Peyer's patch (tissue), 4 donors: ENCODE data around the gene MTRFR. TPM values are rescaled to one million over a fixed set of nuclear protein-coding genes. Genes with fewer than 3 reads are reported as not detected.

Experiments used
- DNase-seq, 3 donors: peaks; one replicate each; pipeline ENCODE4 v3.0.0-alpha.2; 2017 to 2019
- H3K27ac ChIP-seq, 4 donors: fragments of 200-600 bp; sonication (generic); one replicate each; pipeline ENCODE4 v1.5.1; 2016 to 2019
- H3K27me3 ChIP-seq, 2 donors: fragments of 200-600 bp; sonication (generic); one replicate each; pipeline ENCODE4 v1.5.1; 2019
- H3K36me3 ChIP-seq, 3 donors: fragments of 200-600 bp; sonication (generic); one replicate each; pipeline ENCODE4 v1.5.1; 2016 to 2019
- H3K4me1 ChIP-seq, 4 donors: fragments of 200-600 bp; sonication (generic); one replicate each; pipeline ENCODE4 v1.5.1; 2016 to 2019
- H3K4me3 ChIP-seq, 4 donors: fragments of 200-600 bp; sonication (generic); 1 replicate in 3 of 4; 2 replicates in 1 of 4; pipeline ENCODE4 v1.5.1; 2016 to 2019; ENCODE audit warnings: mild to moderate bottlenecking in 1 of 4
- H3K9me3 ChIP-seq, 4 donors: fragments of 200-600 bp; sonication (generic); one replicate each; pipeline ENCODE4 v1.5.1; 2016 to 2019; ENCODE audit warnings: mild to moderate bottlenecking in 1 of 4
- POLR2A ChIP-seq, 2 donors: fragments of 450-650 bp; IDR thresholded peaks; one replicate each; pipeline ENCODE4 v1.5.1; 2017; ENCODE audit warnings: antibody characterized with exemption in 2 of 2, mild to moderate bottlenecking in 2 of 2, moderate library complexity in 2 of 2
- total RNA-seq, 4 donors: library from RNA; depleted of rRNA; stranded (reverse); fragments of >200 nt; gene quantifications; one replicate each; pipeline ENCODE4 v1.1.0, GENCODE V29; 2016
- TF ChIP-seq, protein P1 (sequence below), 6 experiments: fragments of 450-650 bp in 4 of 6; fragments of 200-600 bp in 2 of 6; sonication (generic) in 1 of 6; IDR thresholded peaks; one replicate each; pipeline ENCODE4 v1.5.1; 2017 to 2019; ENCODE audit warnings: antibody characterized with exemption in 6 of 6, mild to moderate bottlenecking in 3 of 6, moderate library complexity in 1 of 6

The MTRFR gene
- total RNA-seq, 4 donors from 2014 or later: 10.2 to 23.1 (median 17.1) TPM

DNA sequence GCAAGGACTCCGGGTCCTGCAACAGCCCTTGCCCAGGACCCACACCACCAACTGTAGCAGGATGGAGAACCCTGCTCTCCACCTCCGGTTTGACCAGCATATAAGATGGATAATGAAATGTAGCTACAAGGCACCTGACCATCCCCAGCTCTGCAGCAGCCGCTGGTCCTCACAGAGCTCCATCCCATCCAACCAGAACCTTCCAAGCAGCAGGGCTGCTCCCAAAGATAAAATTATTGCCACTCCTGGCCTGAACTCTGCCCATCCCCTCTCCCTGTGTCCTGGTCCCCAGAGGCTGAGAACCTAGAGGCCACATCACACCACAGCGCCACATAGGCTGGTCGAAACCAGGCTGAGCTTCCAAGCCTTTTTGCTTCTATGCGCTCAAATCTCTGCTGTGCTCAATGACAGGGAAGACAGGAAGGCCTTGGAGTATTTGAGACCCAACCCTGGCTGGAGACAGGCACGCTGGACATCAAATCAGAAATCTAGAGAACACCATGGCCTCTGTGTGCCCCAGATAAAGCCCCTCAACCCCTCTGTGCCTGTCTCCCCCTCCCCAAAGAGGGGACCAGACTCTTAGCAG is 34.2 kb downstream of the MTRFR start:
- Histone ChIP-seq H3K36me3 (peaks cover 0 to 27% (median 0%) of the 10 kb centered on the region in 3 donors), H3K27ac (peak overlapping the region in 1 of 4 donors; percentile 61), H3K4me3 (no peak overlapping the region), H3K27me3 (no peaks in the 10 kb centered on the region), H3K9me3 (no peaks in the 10 kb centered on the region), H3K4me1 (peaks cover 0 to 31% (median 13%) of the 10 kb centered on the region in 4 donors)
- DNase-seq: no peak
- no peak for TF ChIP-seq POLR2A (IDR thresholded peaks at IDR 0.05)
- TF ChIP-seq, protein P1, sequence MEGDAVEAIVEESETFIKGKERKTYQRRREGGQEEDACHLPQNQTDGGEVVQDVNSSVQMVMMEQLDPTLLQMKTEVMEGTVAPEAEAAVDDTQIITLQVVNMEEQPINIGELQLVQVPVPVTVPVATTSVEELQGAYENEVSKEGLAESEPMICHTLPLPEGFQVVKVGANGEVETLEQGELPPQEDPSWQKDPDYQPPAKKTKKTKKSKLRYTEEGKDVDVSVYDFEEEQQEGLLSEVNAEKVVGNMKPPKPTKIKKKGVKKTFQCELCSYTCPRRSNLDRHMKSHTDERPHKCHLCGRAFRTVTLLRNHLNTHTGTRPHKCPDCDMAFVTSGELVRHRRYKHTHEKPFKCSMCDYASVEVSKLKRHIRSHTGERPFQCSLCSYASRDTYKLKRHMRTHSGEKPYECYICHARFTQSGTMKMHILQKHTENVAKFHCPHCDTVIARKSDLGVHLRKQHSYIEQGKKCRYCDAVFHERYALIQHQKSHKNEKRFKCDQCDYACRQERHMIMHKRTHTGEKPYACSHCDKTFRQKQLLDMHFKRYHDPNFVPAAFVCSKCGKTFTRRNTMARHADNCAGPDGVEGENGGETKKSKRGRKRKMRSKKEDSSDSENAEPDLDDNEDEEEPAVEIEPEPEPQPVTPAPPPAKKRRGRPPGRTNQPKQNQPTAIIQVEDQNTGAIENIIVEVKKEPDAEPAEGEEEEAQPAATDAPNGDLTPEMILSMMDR (IDR thresholded peaks at IDR 0.05): no peak

DNA sequence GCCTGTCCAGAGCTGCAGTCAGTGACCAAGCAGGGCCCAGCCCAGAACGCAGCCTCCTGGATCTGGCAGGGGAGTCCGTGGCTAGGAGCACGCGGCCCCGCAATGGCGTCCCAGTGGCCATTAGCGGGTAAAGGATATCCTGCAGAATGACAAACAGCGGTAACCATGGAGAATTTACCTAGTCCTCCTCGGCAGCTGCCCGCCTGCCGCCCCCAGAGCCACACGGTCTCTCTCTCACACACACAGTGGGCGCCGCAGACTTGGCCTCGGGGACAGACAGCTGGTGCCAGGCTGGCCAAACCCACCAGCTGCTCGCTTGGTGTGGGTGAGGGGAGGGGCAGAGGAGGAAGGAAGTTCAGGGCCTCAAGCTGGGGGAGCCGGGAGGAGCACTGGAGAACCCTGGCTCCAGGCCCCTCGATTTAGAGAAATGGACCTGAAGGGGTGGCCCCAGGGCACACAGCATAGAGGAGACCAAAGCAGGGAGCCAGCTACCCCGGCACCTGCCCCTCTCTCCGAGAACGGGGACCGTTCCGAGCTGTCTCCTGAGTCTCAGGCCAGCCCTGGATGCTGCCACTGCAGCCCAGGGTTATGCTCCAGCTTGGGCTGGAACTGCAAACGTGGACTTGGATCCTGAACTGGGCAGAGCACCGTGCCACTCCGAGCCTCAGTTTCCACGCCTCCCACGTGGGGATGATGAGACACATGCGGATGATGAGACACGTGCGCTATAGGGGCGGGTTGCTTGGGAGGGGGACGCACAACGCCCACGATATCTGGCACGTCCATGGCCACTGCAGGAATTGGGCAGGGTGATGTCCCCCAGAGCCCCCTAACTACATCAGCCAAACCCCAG is 35.0 kb downstream of the MTRFR start:
- Histone ChIP-seq H3K27ac (peak overlapping the region in 3 of 4 donors; percentile 25 to 89 (median 61)), H3K4me3 (peak overlapping the region in 1 of 4 donors; percentile 1), H3K9me3 (no peaks in the 10 kb centered on the region), H3K36me3 (peaks cover 0 to 21% (median 0%) of the 10 kb centered on the region in 3 donors), H3K27me3 (no peaks in the 10 kb centered on the region), H3K4me1 (peaks cover 0 to 31% (median 13%) of the 10 kb centered on the region in 4 donors)
- no peak for TF ChIP-seq POLR2A (IDR thresholded peaks at IDR 0.05)
- TF ChIP-seq, protein P1 (IDR thresholded peaks at IDR 0.05): no peak
- DNase-seq: peak in 1 of 3 donors; percentile 48

GRCh38 chr12:123268850-123269249 is 35.6 kb downstream of the MTRFR start:
- Histone ChIP-seq H3K4me1 (peaks cover 0 to 31% (median 13%) of the 10 kb centered on the region in 4 donors), H3K4me3 (peak overlapping the region in 1 of 4 donors; percentile 64), H3K27me3 (no peaks in the 10 kb centered on the region), H3K9me3 (no peaks in the 10 kb centered on the region), H3K27ac (peak overlapping the region in 3 of 4 donors; percentile 47 to 89 (median 61)), H3K36me3 (peaks cover 0 to 15% (median 0%) of the 10 kb centered on the region in 3 donors)
- TF ChIP-seq, protein P1 (IDR thresholded peaks at IDR 0.05): no peak
- no peak for TF ChIP-seq POLR2A (IDR thresholded peaks at IDR 0.05)
- DNase-seq: no peak

DNA sequence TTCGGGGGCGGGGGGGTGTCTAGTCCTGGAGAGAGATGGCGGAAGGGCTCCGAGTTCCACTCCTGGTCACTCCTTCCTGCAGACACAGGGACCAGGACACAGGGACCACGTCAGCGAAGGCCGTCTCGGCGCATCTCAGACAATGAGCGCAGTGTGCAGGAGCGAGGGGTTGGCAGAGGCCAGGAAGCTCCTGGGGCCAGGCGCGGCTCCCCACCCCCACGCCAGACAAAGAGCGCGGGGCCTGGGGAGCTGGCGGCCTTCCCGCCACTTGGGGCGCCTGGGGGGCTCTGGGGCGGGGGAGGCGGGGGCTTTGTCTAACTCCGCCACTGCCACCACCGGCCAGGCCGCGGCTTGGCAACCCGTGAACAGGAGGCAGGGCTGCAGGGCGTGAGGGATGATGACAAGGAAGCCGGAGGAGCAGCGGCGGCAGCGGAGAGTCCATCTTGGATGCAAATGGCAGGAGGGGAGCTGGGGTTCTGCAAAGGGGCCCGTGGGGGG is 36.2 kb downstream of the MTRFR start:
- DNase-seq: peak; percentile 55 to 73 (median 67)
- peaks cover 0 to 31% (median 13%) of the 10 kb centered on the region in 4 donors for H3K4me1 ChIP-seq
- peak overlapping the region; percentile 60 to 96 (median 70) for H3K4me3 ChIP-seq
- no peaks in the 10 kb centered on the region for H3K9me3 ChIP-seq
- H3K27me3 ChIP-seq: no peaks in the 10 kb centered on the region
- TF ChIP-seq, protein P1 (IDR thresholded peaks at IDR 0.05): peak in 1 of 6 experiments; percentile 12
- TF ChIP-seq POLR2A (IDR thresholded peaks at IDR 0.05): no peak
- H3K36me3 ChIP-seq: peaks cover 0 to 12% (median 0%) of the 10 kb centered on the region in 3 donors
- peak overlapping the region; percentile 47 to 89 (median 65) for H3K27ac ChIP-seq

- peak in 1 of 3 donors; percentile 46 for DNase-seq
- Histone ChIP-seq H3K36me3 (peaks cover 0 to 9% (median 0%) of the 10 kb centered on the region in 3 donors), H3K27me3 (no peaks in the 10 kb centered on the region), H3K4me1 (peaks cover 0 to 31% (median 13%) of the 10 kb centered on the region in 4 donors), H3K9me3 (no peaks in the 10 kb centered on the region), H3K4me3 (peak overlapping the region; percentile 60 to 96 (median 70)), H3K27ac (peak overlapping the region; percentile 47 to 89 (median 65))
- TF ChIP-seq POLR2A (IDR thresholded peaks at IDR 0.05): no peak
- TF ChIP-seq, protein P1 (IDR thresholded peaks at IDR 0.05): no peak
Observed at GRCh38 chr12:123269896-123270213, 36.6 kb downstream of the MTRFR start.
